ENCODE data around the gene ADSS2.

ADSS2 gene

GRCh38 chr1:244450597-244451538 is 841 bp downstream of the ADSS2 start:
- TF ChIP-seq REST (IDR thresholded peaks at IDR 0.05; ENCODE audit: insufficient replicate concordance, low read depth) (no peak), SPI1 (IDR thresholded peaks at IDR 0.05; ENCODE audit: borderline replicate concordance, low read depth) (no peak), POLR2AphosphoS5 (IDR thresholded peaks at IDR 0.05; ENCODE audit: low read depth) (no peak)
- DNase-seq (ENCODE audit: low read depth in 1 of 2, low spot score in 1 of 2), result peak in 1 of 2 experiments; percentile 64
- Histone ChIP-seq H3K4me3 (replicated peaks; ENCODE audit: insufficient read depth, low read length) (peak overlapping the region; percentile 73), H3K27ac (replicated peaks) (peak overlapping the region; percentile 95), H3K27me3 (ENCODE audit: insufficient read depth, poor library complexity, severe bottlenecking) (no peaks in the 10 kb centered on the region)

- DNase-seq (ENCODE audit: low read depth in 1 of 2, low spot score in 1 of 2), result peak in 1 of 2 experiments; percentile 62
- peak overlapping the region; percentile 95 for H3K27ac ChIP-seq (replicated peaks)
- peak overlapping the region; percentile 73 for H3K4me3 ChIP-seq (replicated peaks; ENCODE audit: insufficient read depth, low read length)
- H3K27me3 ChIP-seq (ENCODE audit: insufficient read depth, poor library complexity, severe bottlenecking), result no peaks in the 10 kb centered on the region
- TF ChIP-seq SPI1 (IDR thresholded peaks at IDR 0.05; ENCODE audit: borderline replicate concordance, low read depth), result no peak
- no peak for TF ChIP-seq REST (IDR thresholded peaks at IDR 0.05; ENCODE audit: insufficient replicate concordance, low read depth)
- TF ChIP-seq POLR2AphosphoS5 (IDR thresholded peaks at IDR 0.05; ENCODE audit: low read depth), result no peak
- TF ChIP-seq GABPA (IDR thresholded peaks at IDR 0.05; ENCODE audit: low read depth), result no peak
- no peak for TF ChIP-seq CTCF (IDR thresholded peaks at IDR 0.05; ENCODE audit: insufficient read depth, low read length)
Measured at GRCh38 chr1:244449936-244450508, 1.7 kb downstream of the ADSS2 start.

- Histone ChIP-seq H3K27ac (replicated peaks) (no peak overlapping the region), H3K4me3 (replicated peaks; ENCODE audit: insufficient read depth, low read length) (no peak overlapping the region), H3K27me3 (ENCODE audit: insufficient read depth, poor library complexity, severe bottlenecking) (no peaks in the 10 kb centered on the region)
- DNase-seq (ENCODE audit: low read depth in 1 of 2, low spot score in 1 of 2), result no peak
- TF ChIP-seq SPI1 (IDR thresholded peaks at IDR 0.05; ENCODE audit: borderline replicate concordance, low read depth), result no peak
- TF ChIP-seq POLR2AphosphoS5 (IDR thresholded peaks at IDR 0.05; ENCODE audit: low read depth), result no peak
- no peak for TF ChIP-seq CTCF (IDR thresholded peaks at IDR 0.05; ENCODE audit: insufficient read depth, low read length)
- no peak for TF ChIP-seq REST (IDR thresholded peaks at IDR 0.05; ENCODE audit: insufficient replicate concordance, low read depth)
- TF ChIP-seq GABPA (IDR thresholded peaks at IDR 0.05; ENCODE audit: low read depth), result no peak
Measured at GRCh38 chr1:244448279-244449036, 3.3 kb downstream of the ADSS2 start.
